Fibroblast of skin of abdomen (primary cell): ENCODE results near the gene MAPK13.
A peak's percentile ranks its signal among the peaks of the same experiment; 100 is the strongest.
"Not testable (repeated sequence)": the region's sequence is repeated elsewhere in the genome, so short reads cannot be mapped to it uniquely, and the experiment has no call there.

Source experiments
- DNase-seq: peaks from one replicate; pipeline ENCODE4 v3.0.0-alpha.2; 2013

Gene MAPK13

GRCh38 chr6:36128793-36129192 lies 1.5 kb upstream of the MAPK13 start:
- DNase-seq, result no peak

GRCh38 chr6:36129334-36129733 lies 979 bp upstream of the MAPK13 start:
- DNase-seq, result not testable (repeated sequence)

DNA sequence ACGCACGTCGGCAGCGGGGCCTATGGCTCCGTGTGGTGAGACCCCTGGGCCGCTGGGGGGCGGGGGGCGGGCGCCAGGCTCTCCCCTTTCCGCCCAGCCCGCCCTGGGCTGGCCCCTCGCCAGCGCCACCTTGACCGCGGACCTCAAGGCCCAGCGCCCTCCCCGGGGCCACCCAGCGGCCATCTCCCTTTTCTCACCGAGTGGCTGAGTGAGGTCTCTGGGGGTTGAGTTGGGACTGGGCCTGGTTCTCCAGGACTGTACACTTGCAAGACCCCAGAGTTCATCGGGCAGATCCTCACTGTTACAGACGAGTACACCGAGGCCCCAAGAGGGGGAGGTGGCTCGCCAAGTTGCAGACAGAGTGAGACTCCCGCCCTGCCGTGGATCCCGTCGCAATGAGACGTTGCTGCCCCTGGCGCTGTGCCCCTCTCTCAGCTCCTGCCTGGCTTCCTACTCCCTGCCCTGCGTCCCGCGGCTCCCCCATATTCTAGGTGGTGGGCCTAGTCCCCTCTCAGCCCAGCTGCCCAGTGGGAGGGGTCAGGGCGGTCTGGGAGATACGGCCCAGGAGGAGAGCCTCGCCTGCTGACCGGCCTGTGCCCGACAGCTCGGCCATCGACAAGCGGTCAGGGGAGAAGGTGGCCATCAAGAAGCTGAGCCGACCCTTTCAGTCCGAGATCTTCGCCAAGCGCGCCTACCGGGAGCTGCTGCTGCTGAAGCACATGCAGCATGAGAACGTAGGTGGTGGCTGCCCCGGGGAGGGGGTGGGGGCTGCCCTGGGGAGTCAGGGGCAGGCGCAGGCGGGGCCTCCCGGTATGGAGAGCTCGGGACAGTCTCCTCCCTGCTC lies 576 bp downstream of the MAPK13 start:
- no peak for DNase-seq

GRCh38 chr6:36131511-36132245 lies 1.4 kb downstream of the MAPK13 start:
- DNase-seq, result peak; percentile 59

GRCh38 chr6:36132246-36132895 lies 2.1 kb downstream of the MAPK13 start:
- DNase-seq, result no peak

DNA sequence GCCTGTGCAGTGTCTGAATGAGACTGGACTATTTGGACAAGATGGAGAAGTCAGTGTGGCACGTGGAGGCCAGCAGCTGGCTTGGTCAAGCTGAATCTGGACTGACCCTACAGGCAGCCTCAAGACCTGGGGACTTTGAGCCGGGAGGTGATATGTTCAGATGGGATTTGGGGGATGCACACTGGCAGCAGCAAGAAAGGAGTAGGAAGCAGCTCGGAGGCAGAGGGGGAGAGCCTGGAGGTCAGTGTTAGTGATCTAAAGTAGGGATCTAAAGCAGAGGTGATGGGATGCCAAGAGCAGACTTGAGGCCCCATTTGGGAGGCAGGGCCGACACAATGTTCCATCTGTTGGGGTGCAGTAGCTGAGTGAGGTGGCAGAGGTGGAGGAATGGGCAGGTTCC lies 2.8 kb downstream of the MAPK13 start:
- DNase-seq, result no peak

GRCh38 chr6:36133912-36134311 lies 3.6 kb downstream of the MAPK13 start:
- DNase-seq, result no peak

GRCh38 chr6:36135053-36135731 lies 4.9 kb downstream of the MAPK13 start:
- no peak for DNase-seq

DNA sequence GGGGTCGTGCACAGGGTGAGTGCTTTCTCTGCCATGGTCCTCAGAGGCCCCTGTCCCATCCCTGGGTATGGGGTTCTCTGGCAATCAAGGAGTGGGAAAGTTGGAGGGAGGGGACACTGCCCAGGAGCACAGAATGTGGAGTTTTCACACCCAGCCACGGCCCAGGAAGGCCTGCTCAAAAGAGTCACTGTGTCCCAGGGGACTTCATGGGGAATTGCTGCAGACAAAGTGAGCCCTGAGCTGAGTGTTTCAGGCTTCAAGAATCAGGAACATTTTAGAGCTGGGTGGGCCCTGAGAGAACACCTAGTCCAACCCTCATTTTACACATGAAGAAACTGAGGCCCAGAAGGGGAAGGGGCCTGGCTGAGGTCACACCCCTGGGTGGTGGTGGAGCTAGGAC lies 5.7 kb downstream of the MAPK13 start:
- no peak for DNase-seq

DNA sequence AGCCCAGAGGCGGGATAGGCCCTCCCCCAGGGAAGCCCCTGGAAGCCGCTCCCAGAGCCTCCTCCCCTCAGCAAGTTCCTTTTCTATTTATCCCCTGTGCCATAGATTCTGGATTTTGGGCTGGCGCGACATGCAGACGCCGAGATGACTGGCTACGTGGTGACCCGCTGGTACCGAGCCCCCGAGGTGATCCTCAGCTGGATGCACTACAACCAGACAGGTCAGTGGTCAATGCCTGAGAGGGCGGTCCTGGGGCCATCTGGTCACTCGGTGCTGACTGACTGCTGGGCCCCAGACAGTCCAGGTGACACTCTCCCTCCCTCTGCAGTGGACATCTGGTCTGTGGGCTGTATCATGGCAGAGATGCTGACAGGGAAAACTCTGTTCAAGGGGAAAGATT lies 6.2 kb downstream of the MAPK13 start:
- DNase-seq, result no peak

DNA sequence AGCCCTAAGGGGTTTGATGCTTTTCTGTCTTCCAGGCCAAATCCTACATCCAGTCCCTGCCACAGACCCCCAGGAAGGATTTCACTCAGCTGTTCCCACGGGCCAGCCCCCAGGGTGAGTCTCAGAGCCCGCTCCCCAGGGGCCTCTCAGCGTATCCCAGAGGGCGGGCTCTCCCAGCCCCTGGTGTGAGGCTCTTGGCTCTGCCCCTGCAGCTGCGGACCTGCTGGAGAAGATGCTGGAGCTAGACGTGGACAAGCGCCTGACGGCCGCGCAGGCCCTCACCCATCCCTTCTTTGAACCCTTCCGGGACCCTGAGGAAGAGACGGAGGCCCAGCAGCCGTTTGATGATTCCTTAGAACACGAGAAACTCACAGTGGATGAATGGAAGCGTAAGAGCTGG lies 8.4 kb downstream of the MAPK13 start:
- no peak for DNase-seq

DNA sequence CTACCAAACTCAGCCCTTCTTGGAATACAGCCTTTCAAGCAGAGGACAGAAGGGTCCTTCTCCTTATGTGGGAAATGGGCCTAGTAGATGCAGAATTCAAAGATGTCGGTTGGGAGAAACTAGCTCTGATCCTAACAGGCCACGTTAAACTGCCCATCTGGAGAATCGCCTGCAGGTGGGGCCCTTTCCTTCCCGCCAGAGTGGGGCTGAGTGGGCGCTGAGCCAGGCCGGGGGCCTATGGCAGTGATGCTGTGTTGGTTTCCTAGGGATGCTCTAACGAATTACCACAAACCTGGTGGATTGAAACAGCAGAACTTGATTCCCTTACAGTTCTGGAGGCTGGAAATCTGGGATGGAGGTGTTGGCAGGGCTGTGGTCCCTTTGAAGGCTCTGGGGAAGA lies 9.1 kb downstream of the MAPK13 start:
- no peak for DNase-seq

DNA sequence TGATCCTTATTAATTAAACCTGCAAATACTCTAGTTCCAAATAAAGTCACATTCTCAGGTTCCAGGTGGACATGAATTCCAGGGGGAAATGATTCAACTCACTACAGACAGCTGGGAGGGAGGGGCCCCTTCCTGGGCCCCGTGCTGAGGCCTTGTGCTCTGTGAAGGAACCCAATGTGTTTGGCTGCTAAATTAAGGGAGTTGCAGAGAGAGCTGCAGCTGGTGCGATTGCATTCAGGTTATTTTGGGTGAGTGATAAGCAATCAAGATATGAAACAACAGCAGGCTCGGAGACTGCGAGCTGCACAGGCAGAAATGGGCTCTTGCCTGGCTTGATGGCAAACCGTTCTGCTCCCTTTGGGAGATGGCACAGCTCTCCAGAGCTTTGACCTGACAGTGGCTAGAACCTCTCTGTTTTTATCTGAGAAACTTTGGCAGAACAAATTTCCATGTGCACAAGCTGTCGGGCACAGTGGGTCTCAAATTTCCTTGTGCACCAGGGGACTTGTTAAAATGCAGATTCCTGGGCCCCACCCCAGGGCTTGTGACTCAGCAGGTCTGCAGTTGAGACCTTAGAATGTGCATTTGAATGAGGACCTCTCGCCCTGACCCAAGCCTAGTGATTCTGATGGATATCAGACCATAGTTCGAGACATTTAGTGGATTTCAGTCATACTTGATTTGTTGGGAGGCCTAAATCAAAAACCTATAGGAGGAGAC lies 9.8 kb downstream of the MAPK13 start:
- no peak for DNase-seq

GRCh38 chr6:36141091-36141490 lies 10.8 kb downstream of the MAPK13 start:
- DNase-seq, result no peak

DNA sequence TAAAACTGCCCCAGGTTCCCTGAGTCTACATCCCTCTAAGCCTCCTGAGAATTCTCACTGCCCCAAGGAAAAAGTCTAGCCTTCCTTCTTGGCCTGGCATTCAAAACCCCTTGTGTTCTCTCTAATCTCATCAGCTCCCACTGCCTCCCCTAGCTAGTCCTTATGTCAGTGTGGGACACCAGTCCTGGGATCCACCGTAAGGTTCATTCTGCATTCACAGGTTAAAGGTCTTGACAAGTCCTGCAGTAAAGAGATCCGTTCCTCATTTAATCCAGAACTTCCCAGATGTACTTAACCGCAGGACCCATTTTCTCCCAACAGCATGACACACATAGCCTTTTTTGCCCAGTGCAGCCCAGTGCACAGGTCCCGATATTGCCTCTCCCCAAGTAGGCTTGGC lies 11.6 kb downstream of the MAPK13 start:
- DNase-seq, result no peak

DNA sequence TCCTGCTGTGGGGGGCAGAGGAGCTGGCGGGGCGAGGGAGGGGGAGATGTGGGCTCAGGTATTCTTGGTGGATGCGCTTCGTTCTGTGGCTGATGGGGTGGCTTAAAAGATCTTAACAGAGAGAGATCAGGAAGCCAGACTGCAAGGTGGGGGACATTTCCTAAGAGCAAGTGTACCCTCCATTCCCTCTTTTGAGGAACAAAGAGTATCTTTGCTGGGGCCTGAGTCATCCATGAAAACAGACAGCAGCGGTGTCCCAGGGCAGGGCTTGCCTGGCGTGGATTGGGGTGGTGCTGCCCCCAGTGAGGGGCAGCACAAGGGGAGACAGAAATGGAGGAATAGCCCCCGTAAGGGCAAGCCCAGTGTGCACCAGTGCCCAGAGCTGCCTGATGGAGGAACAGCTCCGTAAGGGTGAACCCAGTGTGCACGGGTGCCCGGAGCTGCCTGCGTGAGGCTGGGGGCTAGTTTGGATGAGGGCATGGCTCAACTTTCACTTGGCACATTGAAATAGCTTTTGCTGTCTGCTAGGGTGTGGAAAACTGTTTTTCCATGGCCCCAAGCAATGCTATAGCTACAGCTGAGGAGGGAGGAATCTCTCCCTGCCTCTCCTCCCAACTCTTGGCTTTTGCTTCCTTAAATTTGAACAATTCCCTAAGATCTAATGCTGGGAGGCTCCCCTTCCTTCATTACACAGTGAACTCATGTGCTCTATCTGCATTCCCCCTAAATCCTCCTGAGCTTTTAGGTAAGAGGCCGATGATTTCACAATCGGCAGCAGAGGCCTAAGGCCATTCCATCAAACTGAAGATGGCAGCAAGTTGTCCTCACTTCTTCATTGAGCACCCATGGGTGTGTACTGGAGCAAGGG lies 12.9 kb downstream of the MAPK13 start:
- no peak for DNase-seq

GRCh38 chr6:36145495-36145894 lies 15.2 kb downstream of the MAPK13 start:
- no peak for DNase-seq

GRCh38 chr6:36147294-36147693 lies 17.0 kb downstream of the MAPK13 start:
- DNase-seq, result no peak

DNA sequence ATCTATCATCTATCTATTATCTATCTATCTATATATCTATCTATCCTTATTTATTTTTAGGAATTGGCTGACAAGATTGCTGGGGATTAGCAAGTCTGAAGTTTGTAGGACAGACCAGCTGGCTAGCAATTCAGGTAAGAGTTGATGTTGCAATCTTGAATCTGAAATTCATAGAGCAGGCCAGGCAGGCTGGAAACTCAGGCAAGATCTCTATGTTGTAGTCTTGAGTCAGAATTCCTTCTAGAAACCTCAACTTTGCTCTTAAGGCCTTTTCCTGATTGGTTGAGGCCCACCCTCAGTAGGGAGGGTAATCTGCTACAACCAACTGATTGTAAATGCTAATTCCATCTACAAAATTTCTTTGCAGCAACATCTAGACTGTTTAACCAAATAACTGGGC lies 19.2 kb downstream of the MAPK13 start:
- DNase-seq, result no peak

- no peak for DNase-seq
Measured at GRCh38 chr6:36150283-36150682, 20.0 kb downstream of the MAPK13 start.

- DNase-seq, result no peak
Measured at GRCh38 chr6:36154286-36154685, 24.0 kb downstream of the MAPK13 start.
